ENCODE results near the gene CTXND2. TPM values are rescaled to one million over a fixed set of nuclear protein-coding genes. Genes with fewer than 3 reads are reported as not detected.

Gene CTXND2
- total and polyA plus RNA-seq, 2 of the 4 experiments (the other 2 are of a cell fraction), result not detected

GRCh38 chr1:150926097-150926741 lies 39.3 kb downstream of the CTXND2 start, which contains the start of gene SETDB1:
TSS of gene SETDB1 (plus strand) at chr1:150926363. CDS start at chr1:150927715, 1,352 bp downstream.
- Histone ChIP-seq H3K9me3 (ENCODE audit: control insufficient read depth, insufficient read depth, low read length) (no peaks in the 10 kb centered on the region), H2AK5ac (ENCODE audit: low read depth, low read length) (peak within 1 kb of the TSS; percentile 84), H3K36me3 (ENCODE audit: control insufficient read depth, insufficient read depth, low read length) (peaks cover 19% of the 10 kb centered on the region), H3K4ac (ENCODE audit: low read depth, low read length) (peak within 1 kb of the TSS; percentile 97), H4K20me1 (ENCODE audit: insufficient read depth, low read length) (no peaks in the 10 kb centered on the region), H2BK20ac (ENCODE audit: low read depth, low read length) (0 out of 2 replicates have a peak within 1 kb of the TSS, but pooled peaks have one; percentile 40), H3K4me1 (ENCODE audit: control insufficient read depth, insufficient read depth, low read length) (peaks cover 2% of the 10 kb centered on the region; the same call in 1 of the 2 replicates), H3K18ac (ENCODE audit: low read depth, low read length) (peak within 1 kb of the TSS; percentile 92), H3K4me2 (ENCODE audit: low read depth, low read length) (peak within 1 kb of the TSS; percentile 85), H2BK15ac (ENCODE audit: low read depth, low read length) (peak within 1 kb of the TSS; percentile 79; the same call in 1 of the 3 replicates), H3K9ac (ENCODE audit: low read depth, low read length) (peak within 1 kb of the TSS; percentile 98), H4K5ac (ENCODE audit: low read depth, low read length) (peak within 1 kb of the TSS; percentile 98), H3K56ac (ENCODE audit: extremely low read depth, insufficient read depth, low read length) (peak within 1 kb of the TSS; percentile 97), H3K27ac (ENCODE audit: insufficient read depth, low read length) (peak within 1 kb of the TSS; percentile 96), H3K23ac (ENCODE audit: low read depth, low read length) (peak within 1 kb of the TSS; percentile 81), H3K14ac (replicated peaks; ENCODE audit: low read depth, low read length) (peak within 1 kb of the TSS; percentile 98), H3K9me1 (ENCODE audit: insufficient read depth, low read length) (0 out of 2 replicates have a peak, but pooled peaks cover 3% of the 10 kb centered on the region), H3K4me3 (ENCODE audit: insufficient read depth, low read depth, low read length) (peak within 1 kb of the TSS; percentile 85), H2AK9ac (replicated peaks; ENCODE audit: low read depth, low read length, poor library complexity) (peak within 1 kb of the TSS; percentile 95), H4K8ac (ENCODE audit: low read depth in 2 of 2, low read length in 2 of 2) (peak within 1 kb of the TSS; percentile 96 to 99), H3K27me3 (ENCODE audit: control insufficient read depth, insufficient read depth, low read length) (no peaks in the 10 kb centered on the region), H2AFZ (replicated peaks; ENCODE audit: low read length, poor library complexity) (peak within 1 kb of the TSS; percentile 95), H2BK120ac (ENCODE audit: low read depth, low read length) (peak within 1 kb of the TSS; percentile 81), H2BK5ac (ENCODE audit: low read depth, low read length, poor library complexity, severe bottlenecking) (peak within 1 kb of the TSS; percentile 92), H3K79me1 (ENCODE audit: low read depth in 1 of 2, low read length in 2 of 2) (peaks cover 12 to 20% of the 10 kb centered on the region in 2 experiments), H4K91ac (ENCODE audit: insufficient read depth, low read depth, low read length) (peak within 1 kb of the TSS; percentile 97)
- TF ChIP-seq MAFK (IDR thresholded peaks at IDR 0.05; ENCODE audit: low read depth, low read length) (no peak), NFE2L2 (IDR thresholded peaks at IDR 0.05; ENCODE audit: low read depth, low read length) (no peak), BHLHE40 (IDR thresholded peaks at IDR 0.05; ENCODE audit: low read depth, low read length) (peak; percentile 91), MAZ (IDR thresholded peaks at IDR 0.05; ENCODE audit: borderline replicate concordance, low read depth, low read length) (peak; percentile 46), CTCF (conservative IDR thresholded peaks at IDR 0.05; ENCODE audit: low read depth, low read length) (0 out of 2 replicates have a peak, but pooled peaks have one; percentile 2), MXI1 (IDR thresholded peaks at IDR 0.05; ENCODE audit: borderline replicate concordance, low read depth, low read length) (peak; percentile 79; the same call in 1 of the 2 replicates), RCOR1 (IDR thresholded peaks at IDR 0.05; ENCODE audit: insufficient replicate concordance, low read length) (no peak), FOS (IDR thresholded peaks at IDR 0.05; ENCODE audit: low read depth, low read length) (no peak), SMC3 (IDR thresholded peaks at IDR 0.05; ENCODE audit: low read depth, low read length) (no peak), USF2 (IDR thresholded peaks at IDR 0.05; ENCODE audit: low read depth, low read length) (peak; percentile 79), POLR2A (IDR thresholded peaks at IDR 0.05; ENCODE audit: low read depth, low read length) (no peak; the same call in 1 of the 2 replicates), CEBPB (IDR thresholded peaks at IDR 0.05; ENCODE audit: low read depth, low read length) (no peak)
- no TSS peak for BruUV-seq (replicated peaks)
- dilution Hi-C loops (cut with HindIII; ENCODE audit: low sequenced_read_pairs, unreplicated experiment) (no loop called here), intact Hi-C loops (cut with micrococcal nuclease) (no loop called here), in situ Hi-C loops (cut with MboI; ENCODE audit: low sequenced_read_pairs) (no loop called here)
- 1% methylated on average over 27 of the region's 39 CpGs; no CpG with 5 or more reads in 1 of the 2 experiments for WGBS, 2 experiments (ENCODE audit: extremely low coverage in 2 of 2, insufficient read length in 1 of 2)
- ATAC-seq (ENCODE audit: low read depth) (peak; percentile 96), DNase-seq (peak; percentile 95)
- ChIA-PET CTCF (no interaction called here), POLR2A (ENCODE audit: unreplicated experiment) (no interaction called here)
